B cell (primary cell): Measurements from ENCODE around the gene NELFA. TPM values are rescaled to one million over a fixed set of nuclear protein-coding genes. Genes with fewer than 3 reads are reported as not detected.

Experiments
- ATAC-seq: fragments of 200-7000 bp; cut with Tn5 transposase; one replicate; pipeline ENCODE4 v1.10.0; 2021; ENCODE audit warnings: low read depth, mild to moderate bottlenecking, moderate number of reproducible peaks, moderate library complexity
- CTCF ChIA-PET: fragments of 350-600 bp; sonication (Branson Sonifier 250); formaldehyde crosslinking; loops from one replicate; lab custom pipeline; 2021; ENCODE audit warnings: antibody characterized with exemption, inconsistent platforms; lab: Charles Lee
- POLR2A ChIA-PET: fragments of 350-600 bp; sonication (Branson Sonifier 250); formaldehyde crosslinking; loops from one replicate; lab custom pipeline; 2021; ENCODE audit warnings: antibody characterized with exemption; lab: Charles Lee
- DNase-seq: peaks from one replicate; pipeline ENCODE4 v3.0.0; 2013
- H2AFZ ChIP-seq: 2 replicates; pipeline ENCODE4 v1.6.1; 2012; ENCODE audit warnings: mild to moderate bottlenecking, low read depth, low read length; ENCODE audit not compliant: insufficient read depth, poor library complexity, severe bottlenecking
- H3K27ac ChIP-seq, 2 donors: 1 replicate in 1 of 2; 2 replicates in 1 of 2; pipeline ENCODE4 v1.5.1; 2012 to 2013; ENCODE audit warnings: low read length in 2 of 2, mild to moderate bottlenecking in 2 of 2, moderate library complexity in 1 of 2
- H3K27me3 ChIP-seq, 4 experiments: fragments of 200-600 bp in 1 of 4; sonication (generic) in 1 of 4; replicated peaks in 1 of 4; 1 replicate in 2 of 4; 2 replicates in 2 of 4; pipeline versions ENCODE4 v1.6.1 to v1.7.0; 2013 to 2016; ENCODE audit warnings: low read length in 3 of 4, mild to moderate bottlenecking in 2 of 4, mixed read lengths in 1 of 4, moderate library complexity in 1 of 4; ENCODE audit not compliant: insufficient read depth in 4 of 4, control insufficient read depth in 3 of 4; ENCODE audit errors: control extremely low read depth in 1 of 4
- H3K36me3 ChIP-seq, 2 experiments: replicated peaks in 1 of 2; 1 replicate in 1 of 2; 2 replicates in 1 of 2; pipeline versions ENCODE4 v1.6.1 to v1.7.1; 2013; ENCODE audit warnings: low read length in 1 of 2; ENCODE audit not compliant: insufficient read depth in 2 of 2, control insufficient read depth in 1 of 2; ENCODE audit errors: control extremely low read depth in 1 of 2, extremely low read depth in 1 of 2
- H3K4me1 ChIP-seq, 2 donors: fragments of 200-600 bp in 1 of 2; sonication (generic) in 1 of 2; 1 replicate in 1 of 2; 2 replicates in 1 of 2; pipeline versions ENCODE4 v1.5.1 to v1.6.1; 2013 to 2017; ENCODE audit warnings: low read length in 2 of 2; ENCODE audit not compliant: control insufficient read depth in 2 of 2, insufficient read depth in 2 of 2
- H3K4me2 ChIP-seq: replicated peaks from 2 replicates; pipeline ENCODE3; 2012; ENCODE audit warnings: mild to moderate bottlenecking, low read depth, low read length; ENCODE audit not compliant: poor library complexity, severe bottlenecking
- H3K4me3 ChIP-seq, 5 experiments: fragments of 200-600 bp in 1 of 5; sonication (generic) in 1 of 5; 1 replicate in 3 of 5; 2 replicates in 2 of 5; pipeline versions ENCODE4 v1.5.1 to v1.7.0; 2011 to 2016; ENCODE audit warnings: low read length in 4 of 5, mild to moderate bottlenecking in 4 of 5, low read depth in 2 of 5, control low read depth in 1 of 5, moderate library complexity in 1 of 5; ENCODE audit not compliant: insufficient read depth in 1 of 5; ENCODE audit errors: control extremely low read depth in 1 of 5, extremely low read depth in 1 of 5
- H3K79me2 ChIP-seq: fragments of 200-600 bp; sonication (generic); one replicate; pipeline ENCODE4 v1.6.0; 2016; ENCODE audit warnings: low read length; ENCODE audit not compliant: control insufficient read depth, insufficient read depth
- H3K9ac ChIP-seq: fragments of 200-600 bp; sonication (generic); 2 replicates; pipeline ENCODE4 v1.6.1; 2017; ENCODE audit warnings: mild to moderate bottlenecking, low read length, moderate library complexity
- H3K9me3 ChIP-seq, 3 donors: one replicate each; pipeline versions ENCODE4 v1.6.1 to v1.7.1; 2013; ENCODE audit warnings: low read length in 2 of 3; ENCODE audit not compliant: control insufficient read depth in 2 of 3, insufficient read depth in 1 of 3; ENCODE audit errors: control extremely low read depth in 1 of 3
- H4K20me1 ChIP-seq: 2 replicates; pipeline ENCODE4 v1.6.0; 2012; ENCODE audit warnings: mild to moderate bottlenecking, low read length; ENCODE audit not compliant: insufficient read depth, control insufficient read depth, poor library complexity, severe bottlenecking
- H3K27ac Mint-ChIP-seq: one replicate; pipeline ENCODE4 v1.8.0; 2021; ENCODE audit warnings: mixed read lengths
- H3K27me3 Mint-ChIP-seq: one replicate; pipeline ENCODE4 v1.8.0; 2021; ENCODE audit warnings: mixed read lengths
- H3K4me1 Mint-ChIP-seq: one replicate; pipeline ENCODE4 v1.8.0; 2021; ENCODE audit warnings: mixed read lengths
- H3K4me3 Mint-ChIP-seq: one replicate; pipeline ENCODE4 v1.8.0; 2021; ENCODE audit warnings: mixed read lengths
- H3K9me3 Mint-ChIP-seq: one replicate; pipeline ENCODE4 v1.8.0; 2022; ENCODE audit warnings: mixed read lengths; ENCODE audit not compliant: insufficient read depth
- EZH2 ChIP-seq: IDR thresholded peaks from 2 replicates; pipeline ENCODE4 v1.6.1; 2012; ENCODE audit warnings: borderline replicate concordance, low read depth, mild to moderate bottlenecking, moderate library complexity, low read length; ENCODE audit not compliant: insufficient read depth, poor library complexity, severe bottlenecking
- WGBS: methylation state at CpG from one replicate; pipeline ENCODE4 v1.1.5; 2013; ENCODE audit warnings: missing lambda C conversion rate; ENCODE audit not compliant: insufficient coverage; 5-methylcytosine and 5-hydroxymethylcytosine counted together
- intact Hi-C: fragments of 100-400 bp; cut with micrococcal nuclease; formaldehyde crosslinking; loops from one replicate; pipeline ENCODE4 v1.10.0; 2022
- polyA plus RNA-seq: library from polyadenylated mRNA; depleted of rRNA; stranded (reverse); fragments of >200 nt; gene quantifications from 2 replicates; pipeline ENCODE4 v1.2.3, GENCODE V29; 2012
- total RNA-seq, 2 donors: library from RNA; stranded (reverse); fragments of 120-200 nt in 1 of 2; gene quantifications; 1 replicate in 1 of 2; 2 replicates in 1 of 2; pipeline versions ENCODE4 v1.2.3 to v1.2.4, GENCODE V29; 2013 to 2022
- TF ChIP-seq, protein P1 (sequence below): fragments of 200-600 bp; IDR thresholded peaks from one replicate; pipeline ENCODE4 v1.8.0; 2022; ENCODE audit warnings: antibody characterized with exemption, mild to moderate bottlenecking

Gene NELFA
- total and polyA plus RNA-seq, 2 donors (not counting 1 experiment from before 2014, with no cell fraction given) = 42.8 to 60.7 TPM

DNA sequence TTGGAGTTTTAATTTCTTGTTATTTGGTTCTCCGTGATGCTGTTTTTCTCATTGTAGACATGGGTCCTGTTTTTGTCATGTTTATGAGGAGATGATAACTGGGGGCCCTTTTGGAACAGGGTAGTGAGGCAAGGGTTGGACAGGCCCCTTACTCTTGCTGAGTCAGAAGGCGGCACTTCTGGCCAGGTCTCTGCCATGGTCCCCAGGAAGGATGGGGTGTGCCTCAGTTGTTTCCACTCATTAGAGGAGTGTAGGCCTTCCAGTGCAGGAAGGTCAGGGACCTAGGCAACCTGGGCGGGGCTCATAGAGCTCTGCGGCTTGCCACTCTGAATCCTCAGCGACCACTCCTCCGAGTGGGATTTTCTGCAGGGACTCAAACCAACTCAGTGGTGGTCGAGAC is 68.2 kb downstream of the NELFA start:
- H2AFZ ChIP-seq = no peak overlapping the region
- Mint-ChIP-seq H3K9me3 (no peaks in the 10 kb centered on the region), H3K27me3 (no peaks in the 10 kb centered on the region), H3K4me1 (no peaks in the 10 kb centered on the region), H3K27ac (no peak overlapping the region), H3K4me3 (no peak overlapping the region)
- no peaks in the 10 kb centered on the region for H3K79me2 ChIP-seq
- no peak overlapping the region for H3K9ac ChIP-seq
- no peak overlapping the region for H3K4me2 ChIP-seq
- no peak overlapping the region for H3K27ac ChIP-seq
- H3K4me3 ChIP-seq = no peak overlapping the region
- H4K20me1 ChIP-seq = no peaks in the 10 kb centered on the region
- H3K36me3 ChIP-seq = peaks cover 5 to 24% of the 10 kb centered on the region in 2 experiments
- no peaks in the 10 kb centered on the region for H3K4me1 ChIP-seq
- POLR2A ChIA-PET = no interaction called here
- CTCF ChIA-PET = no interaction called here
- H3K27me3 ChIP-seq = no peaks in the 10 kb centered on the region
- 99% methylated on average over 7 of the region's 7 CpGs for WGBS
- ATAC-seq (no peak), DNase-seq (no peak)
- H3K9me3 ChIP-seq = no peaks in the 10 kb centered on the region
- intact Hi-C loops = no loop called here
- TF ChIP-seq, protein P1, sequence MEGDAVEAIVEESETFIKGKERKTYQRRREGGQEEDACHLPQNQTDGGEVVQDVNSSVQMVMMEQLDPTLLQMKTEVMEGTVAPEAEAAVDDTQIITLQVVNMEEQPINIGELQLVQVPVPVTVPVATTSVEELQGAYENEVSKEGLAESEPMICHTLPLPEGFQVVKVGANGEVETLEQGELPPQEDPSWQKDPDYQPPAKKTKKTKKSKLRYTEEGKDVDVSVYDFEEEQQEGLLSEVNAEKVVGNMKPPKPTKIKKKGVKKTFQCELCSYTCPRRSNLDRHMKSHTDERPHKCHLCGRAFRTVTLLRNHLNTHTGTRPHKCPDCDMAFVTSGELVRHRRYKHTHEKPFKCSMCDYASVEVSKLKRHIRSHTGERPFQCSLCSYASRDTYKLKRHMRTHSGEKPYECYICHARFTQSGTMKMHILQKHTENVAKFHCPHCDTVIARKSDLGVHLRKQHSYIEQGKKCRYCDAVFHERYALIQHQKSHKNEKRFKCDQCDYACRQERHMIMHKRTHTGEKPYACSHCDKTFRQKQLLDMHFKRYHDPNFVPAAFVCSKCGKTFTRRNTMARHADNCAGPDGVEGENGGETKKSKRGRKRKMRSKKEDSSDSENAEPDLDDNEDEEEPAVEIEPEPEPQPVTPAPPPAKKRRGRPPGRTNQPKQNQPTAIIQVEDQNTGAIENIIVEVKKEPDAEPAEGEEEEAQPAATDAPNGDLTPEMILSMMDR = no peak
- no peak for TF ChIP-seq EZH2

DNA sequence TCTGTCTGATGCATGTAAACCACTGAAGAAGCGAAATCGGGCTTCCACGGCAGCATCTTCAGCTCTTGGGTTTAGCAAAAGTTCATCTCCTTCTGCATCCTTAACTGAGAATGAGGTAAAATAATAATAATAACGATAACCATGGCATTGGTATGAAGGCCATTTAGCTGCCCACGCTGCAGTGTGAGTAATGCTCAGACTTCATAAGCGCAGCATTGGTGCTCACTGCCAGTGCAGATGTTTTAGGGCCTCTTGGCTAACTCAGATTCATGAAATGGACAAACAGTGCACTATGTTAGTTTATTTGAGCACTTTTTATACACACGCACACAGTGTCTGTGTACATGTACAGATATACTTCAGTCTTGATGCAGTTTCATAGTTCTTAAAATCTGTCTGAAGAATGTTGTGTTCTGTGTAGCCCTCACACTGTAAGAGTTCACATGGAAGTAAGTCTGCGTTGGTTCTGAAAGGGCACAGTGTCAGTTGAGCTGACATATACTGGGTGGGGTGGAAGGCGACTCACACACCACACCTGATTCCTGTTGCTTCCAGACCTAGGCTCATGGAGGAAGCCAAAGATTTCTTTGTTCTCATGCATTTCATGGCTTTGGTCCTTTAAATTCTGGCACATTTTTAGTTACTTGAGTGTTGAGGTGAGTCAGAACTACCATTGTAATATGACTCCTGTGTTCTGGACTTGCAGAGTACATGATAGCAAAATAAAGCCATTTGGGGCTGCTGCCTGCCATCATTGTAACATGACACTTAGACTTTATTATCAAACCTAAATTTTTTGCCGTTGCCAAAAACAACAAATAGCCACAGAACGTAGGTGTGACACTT is 68.9 kb downstream of the NELFA start:
- no peaks in the 10 kb centered on the region for H3K4me1 ChIP-seq
- Mint-ChIP-seq H3K27ac (no peak overlapping the region), H3K4me1 (no peaks in the 10 kb centered on the region), H3K27me3 (no peaks in the 10 kb centered on the region), H3K4me3 (no peak overlapping the region), H3K9me3 (no peaks in the 10 kb centered on the region)
- ChIA-PET POLR2A (no interaction called here), CTCF (interaction anchor here (0.6 kb wide), 1 partner anchor 464 kb away, joined by 3 read pairs; no protein-coding TSS in a partner anchor)
- H3K9ac ChIP-seq = no peak overlapping the region
- no peaks in the 10 kb centered on the region for H3K27me3 ChIP-seq
- no peaks in the 10 kb centered on the region for H3K9me3 ChIP-seq
- H3K4me3 ChIP-seq = no peak overlapping the region
- no peak overlapping the region for H3K27ac ChIP-seq
- H2AFZ ChIP-seq = no peak overlapping the region
- ATAC-seq (no peak), DNase-seq (no peak)
- intact Hi-C loops = no loop called here
- H4K20me1 ChIP-seq = no peaks in the 10 kb centered on the region
- no peaks in the 10 kb centered on the region for H3K79me2 ChIP-seq
- TF ChIP-seq, protein P1 = no peak
- no peak for TF ChIP-seq EZH2
- 100% methylated on average over 2 of the region's 11 CpGs for WGBS
- no peak overlapping the region for H3K4me2 ChIP-seq
- peaks cover 5 to 28% of the 10 kb centered on the region in 2 experiments for H3K36me3 ChIP-seq
